ENCODE measurements around the gene CNTNAP2.

GRCh38 chr7:147912291-147912690, 1795.7 kb downstream of the CNTNAP2 start:
- TF ChIP-seq POLR2AphosphoS5 (IDR thresholded peaks at IDR 0.05; ENCODE audit: borderline replicate concordance, low read depth, low read length) = no peak
- no peak for TF ChIP-seq EZH2 (IDR thresholded peaks at IDR 0.05)
- TF ChIP-seq FOXP2 (optimal IDR thresholded peaks at IDR 0.05; ENCODE audit: control extremely low read depth, extremely low read length, insufficient read depth) = no peak
